Peyer's patch (tissue), 4 donors: ENCODE results near the gene PKP4.

Source experiments
- CTCF ChIP-seq, 6 experiments: fragments of 450-650 bp in 4 of 6; fragments of 200-600 bp in 2 of 6; sonication (generic) in 1 of 6; IDR thresholded peaks; one replicate each; pipeline ENCODE4 v1.5.1; 2017 to 2019; ENCODE audit warnings: antibody characterized with exemption in 6 of 6, mild to moderate bottlenecking in 3 of 6, moderate library complexity in 1 of 6
- POLR2A ChIP-seq, 2 donors: fragments of 450-650 bp; IDR thresholded peaks; one replicate each; pipeline ENCODE4 v1.5.1; 2017; ENCODE audit warnings: antibody characterized with exemption in 2 of 2, mild to moderate bottlenecking in 2 of 2, moderate library complexity in 2 of 2

GRCh38 chr2:158677542-158677941 lies 220.8 kb downstream of the PKP4 start:
- TF ChIP-seq CTCF (IDR thresholded peaks at IDR 0.05) (no peak), POLR2A (IDR thresholded peaks at IDR 0.05) (no peak)
